Inflammatory macrophage treated with lipopolysaccharide for 4 hours (primary cell): ENCODE results near the gene XIST.
"Not testable (repeated sequence)": the region's sequence is repeated elsewhere in the genome, so short reads cannot be mapped to it uniquely, and the experiment has no call there.

Source experiments
- DNase-seq: peaks from one replicate; pipeline ENCODE4 v3.0.0-alpha.2; 2020

The XIST gene

GRCh38 chrX:73792511-73792910, 60.0 kb downstream of the XIST start:
- not testable (repeated sequence) for DNase-seq

DNA sequence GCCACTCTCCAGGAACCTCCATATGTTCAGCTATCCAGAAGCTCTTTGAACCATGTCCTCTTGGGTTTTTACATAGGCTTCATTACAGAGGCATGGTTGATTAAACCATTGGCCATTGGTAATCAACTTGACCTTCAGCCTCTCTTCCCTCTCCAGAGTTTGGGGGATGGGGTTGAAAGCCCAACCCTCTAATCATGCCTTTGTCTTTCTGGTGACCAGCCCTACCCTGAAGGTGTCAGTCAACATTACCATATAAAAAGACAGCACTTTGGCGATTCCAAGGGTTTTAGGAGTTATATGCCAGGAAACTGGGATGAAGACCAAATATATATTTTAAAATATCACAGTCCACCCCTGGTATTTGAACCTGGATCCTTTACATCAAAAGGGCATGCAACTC, 67.0 kb downstream of the XIST start:
- DNase-seq, result no peak
